ENCODE results near the gene GIMAP8.
A peak's percentile ranks its signal among the peaks of the same experiment; 100 is the strongest.

Gene GIMAP8

DNA sequence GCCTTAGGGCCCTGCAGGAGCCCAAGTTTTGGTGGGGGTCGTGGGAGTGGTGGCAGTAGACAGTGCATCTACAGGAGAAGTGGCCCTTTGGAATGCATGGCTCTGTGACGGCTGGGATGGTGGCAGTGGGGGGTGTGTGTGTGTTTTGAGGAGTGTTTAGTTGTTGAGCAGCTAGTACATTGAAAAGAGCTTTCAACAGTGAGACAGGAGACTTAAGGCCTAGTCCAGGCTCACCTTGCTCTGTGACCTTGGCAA, 44.2 kb upstream of the GIMAP8 start:
- H3K4me3 ChIP-seq (ENCODE audit: low read length), result peak overlapping the region; percentile 70
- peaks cover 36% of the 10 kb centered on the region for H3F3A ChIP-seq (ENCODE audit: insufficient read depth, low read length)
- H3K27me3 ChIP-seq (replicated peaks; ENCODE audit: insufficient read depth, low read length), result no peaks in the 10 kb centered on the region
- H2AFZ ChIP-seq (ENCODE audit: low read length), result no peak overlapping the region
- H3K9me3 ChIP-seq (replicated peaks; ENCODE audit: insufficient read depth, low read length), result no peaks in the 10 kb centered on the region
- no peaks in the 10 kb centered on the region for H4K20me1 ChIP-seq (ENCODE audit: insufficient read depth, low read length)
- H3K27ac ChIP-seq (ENCODE audit: low read length), result peak overlapping the region; percentile 98
- peaks cover 6% of the 10 kb centered on the region for H3K36me3 ChIP-seq (replicated peaks; ENCODE audit: insufficient read depth, low read length)
- H3K9me2 ChIP-seq (replicated peaks; ENCODE audit: insufficient read depth, low read length), result no peaks in the 10 kb centered on the region
- H3K4me1 ChIP-seq (ENCODE audit: low read length), result peaks cover 37% of the 10 kb centered on the region
- H3K4me2 ChIP-seq (ENCODE audit: low read depth, low read length), result peak overlapping the region; percentile 98
- H3K79me2 ChIP-seq (ENCODE audit: low read length), result peaks cover 61% of the 10 kb centered on the region
- H3K9ac ChIP-seq (ENCODE audit: low read length), result peak overlapping the region; percentile 92
- DNase-seq, result peak; percentile 59
- TF ChIP-seq, protein P1, sequence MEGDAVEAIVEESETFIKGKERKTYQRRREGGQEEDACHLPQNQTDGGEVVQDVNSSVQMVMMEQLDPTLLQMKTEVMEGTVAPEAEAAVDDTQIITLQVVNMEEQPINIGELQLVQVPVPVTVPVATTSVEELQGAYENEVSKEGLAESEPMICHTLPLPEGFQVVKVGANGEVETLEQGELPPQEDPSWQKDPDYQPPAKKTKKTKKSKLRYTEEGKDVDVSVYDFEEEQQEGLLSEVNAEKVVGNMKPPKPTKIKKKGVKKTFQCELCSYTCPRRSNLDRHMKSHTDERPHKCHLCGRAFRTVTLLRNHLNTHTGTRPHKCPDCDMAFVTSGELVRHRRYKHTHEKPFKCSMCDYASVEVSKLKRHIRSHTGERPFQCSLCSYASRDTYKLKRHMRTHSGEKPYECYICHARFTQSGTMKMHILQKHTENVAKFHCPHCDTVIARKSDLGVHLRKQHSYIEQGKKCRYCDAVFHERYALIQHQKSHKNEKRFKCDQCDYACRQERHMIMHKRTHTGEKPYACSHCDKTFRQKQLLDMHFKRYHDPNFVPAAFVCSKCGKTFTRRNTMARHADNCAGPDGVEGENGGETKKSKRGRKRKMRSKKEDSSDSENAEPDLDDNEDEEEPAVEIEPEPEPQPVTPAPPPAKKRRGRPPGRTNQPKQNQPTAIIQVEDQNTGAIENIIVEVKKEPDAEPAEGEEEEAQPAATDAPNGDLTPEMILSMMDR (IDR thresholded peaks at IDR 0.05; ENCODE audit: low read length), result no peak
- TF ChIP-seq EZH2 (optimal IDR thresholded peaks at IDR 0.05; ENCODE audit: low read depth, low read length) (no peak), EZH2phosphoT487 (IDR thresholded peaks at IDR 0.05; ENCODE audit: low read length) (no peak)

DNA sequence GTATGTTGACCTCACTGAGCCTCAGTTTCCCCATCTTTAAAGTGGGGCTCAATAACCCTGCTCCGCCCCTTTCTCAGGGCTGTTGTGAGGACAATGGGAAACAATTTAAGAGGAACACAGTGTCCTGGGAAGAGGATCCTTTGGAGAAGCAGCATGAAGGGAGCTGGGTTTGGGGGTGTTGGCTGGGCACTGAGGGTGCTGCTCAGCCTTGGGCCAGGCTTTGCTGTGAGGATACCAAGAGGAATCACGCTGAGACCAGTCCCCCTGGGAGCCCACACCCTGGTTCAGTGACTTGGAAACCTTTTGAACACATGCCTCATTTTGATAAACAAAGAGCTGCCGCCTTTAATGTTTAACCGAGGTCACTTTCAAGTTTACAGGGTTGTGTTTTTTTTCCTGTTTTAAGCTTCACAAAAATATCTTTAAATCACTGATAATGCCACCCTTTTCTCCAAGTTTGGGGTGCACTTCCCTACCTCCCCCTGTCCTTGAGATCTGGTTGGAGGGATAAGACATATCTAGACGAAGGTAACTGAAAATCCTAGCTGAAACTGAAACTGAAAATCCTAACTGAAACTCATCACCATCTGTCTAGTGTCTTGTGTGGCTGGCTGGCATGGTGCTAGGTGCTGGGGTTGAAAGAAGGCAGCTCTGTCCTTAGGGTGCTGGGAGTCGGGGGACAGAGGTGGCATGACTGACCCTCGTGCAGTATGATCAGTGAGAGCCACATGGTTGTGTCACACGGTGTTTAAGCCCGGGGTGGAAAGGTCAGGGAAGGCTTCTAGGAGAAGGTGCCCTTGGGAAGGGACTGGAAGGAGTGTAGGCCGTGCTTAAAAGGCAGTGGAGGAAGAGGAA, 43.6 kb upstream of the GIMAP8 start:
- Histone ChIP-seq H2AFZ (ENCODE audit: low read length) (0 out of 2 replicates have a peak overlapping the region, but pooled peaks have one; percentile 17), H3F3A (ENCODE audit: insufficient read depth, low read length) (peaks cover 36% of the 10 kb centered on the region), H3K9me2 (replicated peaks; ENCODE audit: insufficient read depth, low read length) (no peaks in the 10 kb centered on the region), H3K9ac (ENCODE audit: low read length) (peak overlapping the region; percentile 92), H3K4me2 (ENCODE audit: low read depth, low read length) (peak overlapping the region; percentile 98), H3K9me3 (replicated peaks; ENCODE audit: insufficient read depth, low read length) (no peaks in the 10 kb centered on the region), H3K4me3 (ENCODE audit: low read length) (peak overlapping the region; percentile 70), H3K4me1 (ENCODE audit: low read length) (peaks cover 33% of the 10 kb centered on the region), H3K27ac (ENCODE audit: low read length) (peak overlapping the region; percentile 98), H4K20me1 (ENCODE audit: insufficient read depth, low read length) (no peaks in the 10 kb centered on the region), H3K36me3 (replicated peaks; ENCODE audit: insufficient read depth, low read length) (peaks cover 6% of the 10 kb centered on the region), H3K27me3 (replicated peaks; ENCODE audit: insufficient read depth, low read length) (no peaks in the 10 kb centered on the region), H3K79me2 (ENCODE audit: low read length) (peaks cover 61% of the 10 kb centered on the region)
- TF ChIP-seq EZH2 (optimal IDR thresholded peaks at IDR 0.05; ENCODE audit: low read depth, low read length) (no peak), EZH2phosphoT487 (IDR thresholded peaks at IDR 0.05; ENCODE audit: low read length) (no peak)
- TF ChIP-seq, protein P1 (IDR thresholded peaks at IDR 0.05; ENCODE audit: low read length), result no peak
- peak; percentile 97 for DNase-seq

DNA sequence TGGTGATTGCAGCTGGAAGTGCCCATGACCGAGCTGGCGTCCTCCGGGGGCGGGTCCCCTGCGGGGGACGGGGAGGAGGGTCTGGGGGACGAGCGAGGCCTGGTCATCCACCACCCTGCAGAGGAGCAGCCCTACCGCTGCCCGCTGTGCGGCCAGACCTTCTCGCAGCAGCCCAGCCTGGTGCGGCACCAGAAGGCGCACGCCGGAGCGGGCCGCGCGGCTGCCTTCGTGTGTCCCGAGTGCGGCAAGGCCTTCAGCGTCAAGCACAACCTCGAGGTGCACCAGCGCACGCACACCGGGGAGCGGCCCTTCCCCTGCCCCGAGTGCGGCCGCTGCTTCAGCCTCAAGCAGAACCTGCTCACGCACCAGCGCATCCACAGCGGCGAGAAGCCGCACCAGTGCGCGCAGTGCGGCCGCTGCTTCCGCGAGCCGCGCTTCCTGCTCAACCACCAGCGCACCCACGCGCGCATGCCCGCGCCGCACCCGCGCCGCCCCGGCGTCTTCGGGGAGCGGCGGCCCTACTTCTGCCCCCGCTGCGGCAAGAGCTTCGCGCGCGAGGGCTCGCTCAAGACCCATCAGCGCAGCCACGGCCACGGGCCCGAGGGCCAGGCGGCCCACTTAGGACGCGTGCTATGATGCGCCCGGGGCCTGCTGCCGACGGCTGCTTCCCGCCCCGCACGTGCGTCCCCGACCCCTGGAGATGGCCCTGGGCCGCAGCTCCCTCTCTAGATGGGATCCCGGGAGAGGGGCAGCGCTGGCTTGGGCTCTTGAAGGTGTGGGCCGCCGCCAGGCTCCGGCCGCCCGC, 42.6 kb upstream of the GIMAP8 start:
- no peak for DNase-seq
- peaks cover 36% of the 10 kb centered on the region for H3F3A ChIP-seq (ENCODE audit: insufficient read depth, low read length)
- H3K4me2 ChIP-seq (ENCODE audit: low read depth, low read length), result peak overlapping the region; percentile 98
- H3K9me2 ChIP-seq (replicated peaks; ENCODE audit: insufficient read depth, low read length), result no peaks in the 10 kb centered on the region
- H3K4me1 ChIP-seq (ENCODE audit: low read length), result peaks cover 33% of the 10 kb centered on the region
- peaks cover 6% of the 10 kb centered on the region for H3K36me3 ChIP-seq (replicated peaks; ENCODE audit: insufficient read depth, low read length)
- TF ChIP-seq EZH2 (optimal IDR thresholded peaks at IDR 0.05; ENCODE audit: low read depth, low read length), result no peak
- TF ChIP-seq, protein P1 (IDR thresholded peaks at IDR 0.05; ENCODE audit: low read length), result no peak
- TF ChIP-seq EZH2phosphoT487 (IDR thresholded peaks at IDR 0.05; ENCODE audit: low read length), result no peak
- H3K27me3 ChIP-seq (replicated peaks; ENCODE audit: insufficient read depth, low read length), result no peaks in the 10 kb centered on the region
- peak overlapping the region; percentile 70 for H3K4me3 ChIP-seq (ENCODE audit: low read length)
- peak overlapping the region; percentile 92 for H3K9ac ChIP-seq (ENCODE audit: low read length)
- peaks cover 61% of the 10 kb centered on the region for H3K79me2 ChIP-seq (ENCODE audit: low read length)
- H4K20me1 ChIP-seq (ENCODE audit: insufficient read depth, low read length), result no peaks in the 10 kb centered on the region
- no peak overlapping the region for H2AFZ ChIP-seq (ENCODE audit: low read length)
- H3K27ac ChIP-seq (ENCODE audit: low read length), result peak overlapping the region; percentile 98
- no peaks in the 10 kb centered on the region for H3K9me3 ChIP-seq (replicated peaks; ENCODE audit: insufficient read depth, low read length)
